Thoracic aorta (tissue), 2 donors: ENCODE results near the gene AOC2. TPM values are rescaled to one million over a fixed set of nuclear protein-coding genes. Genes with fewer than 3 reads are reported as not detected.

Source experiments
- ATAC-seq: fragments of 150-250 bp; one replicate; pipeline ENCODE4 v1.8.0; 2017; ENCODE audit warnings: low read depth; ENCODE audit not compliant: insufficient number of reproducible peaks, low FRiP score
- DNase-seq: peaks from one replicate; pipeline ENCODE4 v3.0.0-alpha.2; 2020; ENCODE audit warnings: low spot score
- H3K27ac ChIP-seq, 2 donors: fragments of 200-600 bp; sonication (generic); 1 replicate in 1 of 2; 2 replicates in 1 of 2; pipeline ENCODE4 v1.5.1; 2016; ENCODE audit warnings: mild to moderate bottlenecking in 2 of 2, moderate library complexity in 2 of 2
- H3K27me3 ChIP-seq: fragments of 200-600 bp; sonication (generic); replicated peaks from 2 replicates; pipeline ENCODE4 v1.6.0; 2016; ENCODE audit warnings: mild to moderate bottlenecking; ENCODE audit not compliant: insufficient read depth
- H3K36me3 ChIP-seq: fragments of 200-600 bp; sonication (generic); one replicate; pipeline ENCODE4 v1.5.1; 2016
- H3K4me1 ChIP-seq, 2 donors: fragments of 200-600 bp; sonication (generic); 1 replicate in 1 of 2; 2 replicates in 1 of 2; pipeline versions ENCODE4 v1.5.1 to v1.6.0; 2016; ENCODE audit warnings: low read depth in 2 of 2, mild to moderate bottlenecking in 1 of 2; ENCODE audit not compliant: control insufficient read depth in 1 of 2
- H3K4me3 ChIP-seq: fragments of 200-600 bp; sonication (generic); 2 replicates; pipeline ENCODE4 v1.5.1; 2016; ENCODE audit warnings: mild to moderate bottlenecking
- H3K9me3 ChIP-seq: fragments of 200-600 bp; sonication (generic); 2 replicates; pipeline ENCODE4 v1.5.1; 2016
- total RNA-seq, 2 donors: library from RNA; depleted of rRNA; stranded (reverse); fragments of >200 nt; gene quantifications; one replicate each; pipeline versions ENCODE4 v1.1.0 to v1.2.3, GENCODE V29; 2016
- TF ChIP-seq, protein P1 (sequence below): fragments of 200-600 bp; sonication (generic); IDR thresholded peaks from one replicate; pipeline ENCODE4 v1.5.1; 2019; ENCODE audit warnings: antibody characterized with exemption

The AOC2 gene
- total RNA-seq, 2 donors from 2014 or later, result 0.68 to 2.8 TPM

DNA sequence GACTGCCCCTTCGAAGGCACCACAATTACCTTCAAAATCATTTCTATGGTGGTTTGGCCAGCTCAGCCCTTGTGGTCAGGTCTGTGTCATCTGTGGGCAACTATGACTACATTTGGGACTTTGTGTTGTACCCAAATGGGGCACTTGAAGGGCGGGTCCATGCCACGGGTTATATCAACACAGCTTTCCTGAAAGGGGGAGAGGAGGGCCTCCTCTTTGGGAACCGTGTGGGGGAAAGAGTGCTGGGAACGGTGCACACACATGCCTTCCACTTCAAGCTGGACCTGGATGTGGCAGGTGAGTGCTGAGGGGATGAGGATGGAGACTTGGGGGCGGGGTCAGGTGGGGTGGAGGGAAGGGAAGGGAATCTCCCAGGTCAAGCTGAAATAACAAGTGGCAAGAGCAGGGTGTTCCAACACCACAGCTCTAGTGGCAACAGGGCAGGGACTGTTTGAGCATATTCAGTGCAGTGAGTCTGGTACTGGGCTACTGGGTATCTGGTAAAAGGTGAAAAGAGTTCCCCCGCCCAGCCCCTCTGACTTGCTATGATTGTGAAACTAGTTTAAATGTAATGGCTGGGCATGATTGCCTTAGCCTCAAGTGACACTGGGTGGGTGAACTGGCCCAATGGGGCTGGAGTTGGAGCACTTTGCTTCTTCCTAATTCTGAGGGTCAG is 1.7 kb downstream of the AOC2 start:
- Histone ChIP-seq H3K4me1 (peaks cover 8 to 29% of the 10 kb centered on the region in 2 donors), H3K4me3 (no peak overlapping the region), H3K36me3 (peaks cover 27% of the 10 kb centered on the region), H3K27ac (no peak overlapping the region), H3K27me3 (no peaks in the 10 kb centered on the region), H3K9me3 (no peaks in the 10 kb centered on the region)
- TF ChIP-seq, protein P1, sequence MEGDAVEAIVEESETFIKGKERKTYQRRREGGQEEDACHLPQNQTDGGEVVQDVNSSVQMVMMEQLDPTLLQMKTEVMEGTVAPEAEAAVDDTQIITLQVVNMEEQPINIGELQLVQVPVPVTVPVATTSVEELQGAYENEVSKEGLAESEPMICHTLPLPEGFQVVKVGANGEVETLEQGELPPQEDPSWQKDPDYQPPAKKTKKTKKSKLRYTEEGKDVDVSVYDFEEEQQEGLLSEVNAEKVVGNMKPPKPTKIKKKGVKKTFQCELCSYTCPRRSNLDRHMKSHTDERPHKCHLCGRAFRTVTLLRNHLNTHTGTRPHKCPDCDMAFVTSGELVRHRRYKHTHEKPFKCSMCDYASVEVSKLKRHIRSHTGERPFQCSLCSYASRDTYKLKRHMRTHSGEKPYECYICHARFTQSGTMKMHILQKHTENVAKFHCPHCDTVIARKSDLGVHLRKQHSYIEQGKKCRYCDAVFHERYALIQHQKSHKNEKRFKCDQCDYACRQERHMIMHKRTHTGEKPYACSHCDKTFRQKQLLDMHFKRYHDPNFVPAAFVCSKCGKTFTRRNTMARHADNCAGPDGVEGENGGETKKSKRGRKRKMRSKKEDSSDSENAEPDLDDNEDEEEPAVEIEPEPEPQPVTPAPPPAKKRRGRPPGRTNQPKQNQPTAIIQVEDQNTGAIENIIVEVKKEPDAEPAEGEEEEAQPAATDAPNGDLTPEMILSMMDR, result no peak
- DNase-seq (no peak), ATAC-seq (no peak)

DNA sequence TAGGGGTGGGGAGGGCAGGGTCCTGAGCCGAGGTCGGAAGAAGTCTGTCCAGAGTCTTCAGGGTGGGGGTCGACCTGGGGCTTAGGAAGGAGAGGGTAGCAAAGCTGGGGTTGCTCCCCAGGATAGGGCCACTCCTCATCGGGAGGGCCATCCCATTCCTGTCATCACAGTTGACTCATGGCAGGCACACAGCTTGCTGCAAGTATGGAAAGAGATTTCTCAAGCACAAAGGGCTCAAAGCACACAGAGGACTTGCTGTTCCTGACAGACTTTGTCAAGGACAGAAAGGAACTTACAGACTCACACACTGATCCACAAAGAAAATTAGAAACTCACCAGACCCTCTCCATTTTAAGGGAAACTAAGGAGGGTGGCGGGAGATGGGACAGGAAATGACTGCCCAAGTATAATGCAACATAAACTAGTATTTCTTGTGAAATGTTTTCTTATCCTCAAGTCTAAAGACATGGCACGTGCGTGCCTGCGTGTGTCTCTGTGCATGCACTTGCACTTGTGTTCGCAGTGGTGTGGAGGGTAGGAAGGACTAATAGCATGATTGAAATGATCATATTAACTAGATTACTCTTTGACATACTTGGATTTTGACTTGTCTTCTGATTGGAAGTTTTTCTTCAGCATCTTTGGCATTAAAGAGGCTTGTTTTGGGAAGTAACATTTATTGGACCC is 2.4 kb downstream of the AOC2 start:
- Histone ChIP-seq H3K36me3 (peaks cover 20% of the 10 kb centered on the region), H3K27me3 (no peaks in the 10 kb centered on the region), H3K27ac (peak overlapping the region in 1 of 2 donors; percentile 23), H3K9me3 (no peaks in the 10 kb centered on the region), H3K4me1 (peaks cover 8 to 29% of the 10 kb centered on the region in 2 donors), H3K4me3 (no peak overlapping the region)
- TF ChIP-seq, protein P1, result no peak
- no peak for ATAC-seq
- DNase-seq, result no peak

DNA sequence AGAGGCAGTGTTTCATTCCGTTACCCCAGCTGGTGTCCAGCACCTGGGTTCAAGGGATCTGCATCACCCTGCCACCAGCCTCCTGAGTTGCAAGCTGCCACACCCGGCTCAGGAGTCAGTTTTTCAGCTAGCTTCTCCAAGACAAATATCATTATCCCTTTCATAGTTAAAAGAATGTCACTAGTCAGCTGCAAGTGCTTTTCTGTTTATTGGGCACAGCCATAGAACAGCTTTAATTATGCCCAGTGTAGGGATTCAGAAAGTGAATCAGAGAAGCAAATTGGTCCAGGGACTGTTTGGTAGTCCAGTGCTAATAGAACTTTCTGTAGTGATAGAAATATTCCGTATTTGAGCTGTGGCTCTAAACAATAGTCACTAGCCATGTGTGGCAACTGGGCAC is 3.7 kb downstream of the AOC2 start:
- no peak for ATAC-seq
- H3K27ac ChIP-seq, result no peak overlapping the region
- H3K27me3 ChIP-seq, result no peaks in the 10 kb centered on the region
- no peak for DNase-seq
- no peaks in the 10 kb centered on the region for H3K9me3 ChIP-seq
- peaks cover 15% of the 10 kb centered on the region for H3K36me3 ChIP-seq
- H3K4me1 ChIP-seq, result peaks cover 8 to 35% of the 10 kb centered on the region in 2 donors
- TF ChIP-seq, protein P1, result no peak
- H3K4me3 ChIP-seq, result no peak overlapping the region

DNA sequence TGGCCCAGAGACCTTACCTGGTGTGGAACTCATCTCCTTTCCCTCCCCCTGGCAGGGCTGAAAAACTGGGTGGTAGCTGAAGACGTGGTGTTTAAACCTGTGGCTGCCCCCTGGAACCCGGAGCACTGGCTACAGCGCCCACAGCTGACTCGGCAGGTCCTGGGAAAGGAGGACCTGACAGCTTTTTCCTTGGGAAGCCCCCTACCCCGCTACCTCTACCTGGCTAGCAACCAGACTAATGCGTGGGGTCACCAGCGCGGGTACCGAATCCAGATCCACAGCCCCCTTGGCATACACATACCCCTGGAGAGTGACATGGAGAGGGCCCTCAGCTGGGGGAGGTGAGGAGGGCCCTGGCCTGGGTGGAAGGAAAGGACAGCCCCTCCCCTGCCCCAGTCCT is 4.7 kb downstream of the AOC2 start:
- ATAC-seq (no peak), DNase-seq (no peak)
- Histone ChIP-seq H3K27me3 (no peaks in the 10 kb centered on the region), H3K27ac (no peak overlapping the region), H3K9me3 (no peaks in the 10 kb centered on the region), H3K4me3 (no peak overlapping the region), H3K36me3 (peaks cover 12% of the 10 kb centered on the region), H3K4me1 (peaks cover 8 to 37% of the 10 kb centered on the region in 2 donors)
- TF ChIP-seq, protein P1, result no peak

DNA sequence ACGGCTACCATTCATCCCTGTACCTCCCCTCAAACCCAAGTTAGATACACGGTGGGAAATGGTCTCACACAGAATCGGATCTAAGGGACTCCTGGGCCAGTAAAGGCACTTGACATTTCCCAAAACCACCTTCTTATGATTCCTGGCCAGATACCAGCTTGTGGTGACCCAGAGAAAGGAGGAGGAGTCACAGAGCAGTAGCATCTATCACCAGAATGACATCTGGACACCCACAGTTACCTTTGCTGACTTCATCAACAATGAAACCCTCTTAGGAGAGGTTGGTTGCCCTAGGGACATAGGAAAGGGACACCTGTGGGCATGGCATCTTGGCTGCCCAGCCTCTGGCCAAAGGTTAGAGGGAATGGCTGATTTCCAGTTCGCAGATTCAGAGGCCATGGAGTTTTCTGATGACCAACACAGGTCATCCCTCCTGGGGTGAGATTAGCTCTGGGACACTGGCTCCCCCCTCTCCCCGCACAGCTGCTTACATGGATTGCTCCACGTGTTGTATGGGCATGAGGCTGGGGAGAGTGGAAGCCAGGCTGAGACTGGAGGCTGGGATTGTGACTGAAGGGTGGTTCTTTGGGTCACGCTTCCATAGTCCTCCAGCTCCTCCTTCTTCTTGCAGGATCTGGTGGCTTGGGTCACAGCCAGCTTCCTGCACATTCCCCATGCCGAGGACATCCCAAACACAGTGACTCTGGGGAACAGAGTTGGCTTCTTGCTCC is 5.2 kb downstream of the AOC2 start:
- H3K9me3 ChIP-seq, result no peaks in the 10 kb centered on the region
- H3K4me3 ChIP-seq, result peak overlapping the region; percentile 77
- H3K4me1 ChIP-seq, result peaks cover 8 to 43% of the 10 kb centered on the region in 2 donors
- ATAC-seq, result no peak
- no peak for DNase-seq
- peak overlapping the region in 1 of 2 donors; percentile 96 for H3K27ac ChIP-seq
- TF ChIP-seq, protein P1, result no peak
- no peaks in the 10 kb centered on the region for H3K27me3 ChIP-seq
- peaks cover 6% of the 10 kb centered on the region for H3K36me3 ChIP-seq
